ENCODE results near the gene FAM217A. TPM values are rescaled to one million over a fixed set of nuclear protein-coding genes. Genes with fewer than 3 reads are reported as not detected.
A peak's percentile ranks its signal among the peaks of the same experiment; 100 is the strongest.

Gene FAM217A
- total and polyA plus RNA-seq, 2 of the 13 experiments (the other 11 are each of a cell fraction or from before 2014, with no cell fraction given) = not detected

DNA sequence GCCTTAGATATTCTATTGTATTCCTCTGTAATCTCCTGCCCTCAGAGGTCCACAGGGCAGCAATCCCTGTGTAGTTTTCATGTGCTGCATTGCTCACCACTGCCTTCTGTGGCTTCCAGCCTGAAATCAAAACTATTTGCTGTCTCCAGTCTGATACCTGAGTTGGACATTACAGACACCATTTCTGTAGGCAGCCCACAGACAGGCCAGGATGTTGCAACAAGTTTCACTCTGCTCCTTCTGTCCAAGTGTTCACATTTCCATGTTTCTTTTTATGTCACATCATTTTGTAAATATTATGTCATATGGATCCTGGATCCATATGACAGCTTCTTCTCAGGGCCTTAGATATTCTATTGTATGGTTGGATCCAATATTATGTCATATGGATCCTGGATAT, 34.7 kb upstream of the FAM217A start (continued):
- TF ChIP-seq, protein P1, sequence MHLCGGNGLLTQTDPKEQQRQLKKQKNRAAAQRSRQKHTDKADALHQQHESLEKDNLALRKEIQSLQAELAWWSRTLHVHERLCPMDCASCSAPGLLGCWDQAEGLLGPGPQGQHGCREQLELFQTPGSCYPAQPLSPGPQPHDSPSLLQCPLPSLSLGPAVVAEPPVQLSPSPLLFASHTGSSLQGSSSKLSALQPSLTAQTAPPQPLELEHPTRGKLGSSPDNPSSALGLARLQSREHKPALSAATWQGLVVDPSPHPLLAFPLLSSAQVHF (CRISPR knock-in tag; IDR thresholded peaks at IDR 0.05) = no peak
- TF ChIP-seq STAG1 (CRISPR knock-in tag; IDR thresholded peaks at IDR 0.05) (peak; percentile 6; the same call in 1 of the 2 replicates), SAFB2 (CRISPR knock-in tag; IDR thresholded peaks at IDR 0.05; ENCODE audit: borderline replicate concordance, low read depth) (no peak), CREB1 (IDR thresholded peaks at IDR 0.05) (peak; percentile 16; the same call in 1 of the 2 replicates), CREB1 (CRISPR knock-in tag; IDR thresholded peaks at IDR 0.05) (no peak), ZNF333 (CRISPR knock-in tag; IDR thresholded peaks at IDR 0.05; ENCODE audit: borderline replicate concordance) (no peak), POLR2A (IDR thresholded peaks at IDR 0.05; ENCODE audit: insufficient read depth in 1 of 2, low read depth in 2 of 2, low read length in 2 of 2) (no peak), XBP1 (CRISPR knock-in tag; IDR thresholded peaks at IDR 0.05) (no peak), ZNF232 (CRISPR knock-in tag; IDR thresholded peaks at IDR 0.05; ENCODE audit: borderline replicate concordance) (no peak)
- TF ChIP-seq, protein P2, sequence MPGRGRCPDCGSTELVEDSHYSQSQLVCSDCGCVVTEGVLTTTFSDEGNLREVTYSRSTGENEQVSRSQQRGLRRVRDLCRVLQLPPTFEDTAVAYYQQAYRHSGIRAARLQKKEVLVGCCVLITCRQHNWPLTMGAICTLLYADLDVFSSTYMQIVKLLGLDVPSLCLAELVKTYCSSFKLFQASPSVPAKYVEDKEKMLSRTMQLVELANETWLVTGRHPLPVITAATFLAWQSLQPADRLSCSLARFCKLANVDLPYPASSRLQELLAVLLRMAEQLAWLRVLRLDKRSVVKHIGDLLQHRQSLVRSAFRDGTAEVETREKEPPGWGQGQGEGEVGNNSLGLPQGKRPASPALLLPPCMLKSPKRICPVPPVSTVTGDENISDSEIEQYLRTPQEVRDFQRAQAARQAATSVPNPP (CRISPR knock-in tag; IDR thresholded peaks at IDR 0.05) = 0 out of 2 replicates have a peak, but pooled peaks have one; percentile 30

DNA sequence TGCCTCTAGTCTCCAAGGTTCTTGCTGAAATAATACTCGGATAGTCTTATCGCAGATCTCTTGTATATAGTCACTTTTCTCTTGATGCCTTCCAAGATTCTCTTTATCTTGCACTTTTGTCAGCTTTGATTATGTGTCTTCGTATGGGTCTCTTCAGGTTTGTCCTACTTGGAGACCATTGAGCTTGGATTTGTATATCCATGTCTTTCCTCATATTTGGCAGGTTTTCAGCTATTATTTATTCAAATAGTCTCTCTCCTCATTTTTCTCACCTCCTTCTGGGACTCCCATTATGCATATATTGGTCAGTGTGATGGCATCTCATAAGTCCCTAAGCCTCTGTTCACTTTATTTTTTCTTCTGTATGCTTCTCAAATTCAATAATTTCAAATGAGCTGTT, 33.4 kb upstream of the FAM217A start:
- ATAC-seq = no peak
- intact Hi-C loops (cut with micrococcal nuclease; ENCODE audit: unreplicated experiment) = no loop called here
- no TSS peak for BruUV-seq (replicated peaks)
- CTCF ChIA-PET (ENCODE audit: low intra/inter-chr PET ratio, low total read pairs) = no interaction called here
- Histone ChIP-seq H2AFZ (ENCODE audit: low read length) (no peak overlapping the region), H3K27me3 (ENCODE audit: control insufficient read depth in 1 of 2, insufficient read depth in 2 of 2, low read length in 2 of 2) (no peaks in the 10 kb centered on the region), H3K9me3 (ENCODE audit: low read length) (no peaks in the 10 kb centered on the region), H3K79me2 (ENCODE audit: insufficient read depth, low read length) (no peaks in the 10 kb centered on the region), H4K20me1 (ENCODE audit: insufficient read depth, low read length) (no peaks in the 10 kb centered on the region), H3K27ac (ENCODE audit: extremely low read length, insufficient read depth, low read length) (no peak overlapping the region), H3K9ac (ENCODE audit: insufficient read depth, low read depth, low read length) (no peak overlapping the region), H3K36me3 (replicated peaks in 1 of 2; ENCODE audit: control insufficient read depth in 1 of 2, insufficient read depth in 2 of 2, low read length in 2 of 2) (peaks cover 7 to 25% of the 10 kb centered on the region in 2 experiments), H3K4me2 (ENCODE audit: low read depth, low read length) (no peak overlapping the region), H3K4me1 (ENCODE audit: insufficient read depth, low read length) (peaks cover 51% of the 10 kb centered on the region), H3K4me3 (replicated peaks in 1 of 3; ENCODE audit: insufficient read depth in 1 of 3, low read depth in 2 of 3, low read length in 3 of 3) (no peak overlapping the region)
- FAIRE-seq = no peak
- WGBS (ENCODE audit: low lambda C conversion rate) = 98% methylated on average over 3 of the region's 3 CpGs
- POLR2A ChIA-PET = interaction anchor here (1.0 kb wide), 1 partner anchor 12 kb away, joined by 3 read pairs; no protein-coding TSS in a partner anchor
- no peak for DNase-seq (ENCODE audit: low spot score)
- in situ Hi-C loops (cut with HindIII; ENCODE audit: extremely low pct_ligation_motif_present, low pct_unique_long_range_greater_than_20kb) = no loop called here
- TF ChIP-seq ZNF550 (CRISPR knock-in tag; IDR thresholded peaks at IDR 0.05; ENCODE audit: borderline replicate concordance) (no peak), SP5 (CRISPR knock-in tag; IDR thresholded peaks at IDR 0.05; ENCODE audit: borderline replicate concordance, low read depth) (no peak), NKX3-1 (CRISPR knock-in tag; IDR thresholded peaks at IDR 0.05) (no peak), ESRRA (CRISPR knock-in tag; IDR thresholded peaks at IDR 0.05; ENCODE audit: low read depth) (no peak), EP300 (IDR thresholded peaks at IDR 0.05; ENCODE audit: low read depth in 2 of 2, low read length in 2 of 2) (no peak), EP300 (CRISPR knock-in tag; IDR thresholded peaks at IDR 0.05; ENCODE audit: borderline replicate concordance) (no peak), TAF15 (IDR thresholded peaks at IDR 0.05; ENCODE audit: low read depth, low read length, poor library complexity, severe bottlenecking) (no peak), ZSCAN25 (CRISPR knock-in tag; IDR thresholded peaks at IDR 0.05) (no peak)
- TF ChIP-seq, protein P3, sequence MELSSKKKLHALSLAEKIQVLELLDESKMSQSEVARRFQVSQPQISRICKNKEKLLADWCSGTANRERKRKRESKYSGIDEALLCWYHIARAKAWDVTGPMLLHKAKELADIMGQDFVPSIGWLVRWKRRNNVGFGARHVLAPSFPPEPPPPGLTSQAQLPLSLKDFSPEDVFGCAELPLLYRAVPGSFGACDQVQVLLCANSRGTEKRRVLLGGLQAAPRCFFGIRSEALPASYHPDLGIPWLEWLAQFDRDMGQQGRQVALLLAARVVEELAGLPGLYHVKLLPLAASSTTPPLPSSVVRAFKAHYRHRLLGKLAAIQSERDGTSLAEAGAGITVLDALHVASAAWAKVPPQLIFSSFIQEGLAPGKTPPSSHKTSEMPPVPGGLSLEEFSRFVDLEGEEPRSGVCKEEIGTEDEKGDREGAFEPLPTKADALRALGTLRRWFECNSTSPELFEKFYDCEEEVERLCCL (CRISPR knock-in tag; IDR thresholded peaks at IDR 0.05; ENCODE audit: borderline replicate concordance) = no peak
- TF ChIP-seq, protein P4, sequence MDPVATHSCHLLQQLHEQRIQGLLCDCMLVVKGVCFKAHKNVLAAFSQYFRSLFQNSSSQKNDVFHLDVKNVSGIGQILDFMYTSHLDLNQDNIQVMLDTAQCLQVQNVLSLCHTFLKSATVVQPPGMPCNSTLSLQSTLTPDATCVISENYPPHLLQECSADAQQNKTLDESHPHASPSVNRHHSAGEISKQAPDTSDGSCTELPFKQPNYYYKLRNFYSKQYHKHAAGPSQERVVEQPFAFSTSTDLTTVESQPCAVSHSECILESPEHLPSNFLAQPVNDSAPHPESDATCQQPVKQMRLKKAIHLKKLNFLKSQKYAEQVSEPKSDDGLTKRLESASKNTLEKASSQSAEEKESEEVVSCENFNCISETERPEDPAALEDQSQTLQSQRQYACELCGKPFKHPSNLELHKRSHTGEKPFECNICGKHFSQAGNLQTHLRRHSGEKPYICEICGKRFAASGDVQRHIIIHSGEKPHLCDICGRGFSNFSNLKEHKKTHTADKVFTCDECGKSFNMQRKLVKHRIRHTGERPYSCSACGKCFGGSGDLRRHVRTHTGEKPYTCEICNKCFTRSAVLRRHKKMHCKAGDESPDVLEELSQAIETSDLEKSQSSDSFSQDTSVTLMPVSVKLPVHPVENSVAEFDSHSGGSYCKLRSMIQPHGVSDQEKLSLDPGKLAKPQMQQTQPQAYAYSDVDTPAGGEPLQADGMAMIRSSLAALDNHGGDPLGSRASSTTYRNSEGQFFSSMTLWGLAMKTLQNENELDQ (CRISPR knock-in tag; IDR thresholded peaks at IDR 0.05; ENCODE audit: borderline replicate concordance) = no peak

Data from HepG2 (cell line).